ENCODE results near the gene XAB2.

XAB2 gene

GRCh38 chr19:7612282-7613274 is 16.8 kb downstream of the XAB2 start:
- no peak for DNase-seq

- DNase-seq: no peak
These were observed 17.6 kb downstream of the XAB2 start for GRCh38 chr19:7611541-7612279.

- no peak for DNase-seq
These were observed 18.7 kb downstream of the XAB2 start for GRCh38 chr19:7610491-7611240.

- no peak for DNase-seq
These were observed 21.3 kb downstream of the XAB2 start for GRCh38 chr19:7607874-7608560.

- DNase-seq: no peak
These were observed 22.0 kb downstream of the XAB2 start for GRCh38 chr19:7607212-7607873.

GRCh38 chr19:7606289-7606688 is 23.1 kb downstream of the XAB2 start:
- DNase-seq: no peak

- peak in 1 of 56 donors; percentile 45 for DNase-seq
These were observed 23.7 kb downstream of the XAB2 start for GRCh38 chr19:7605490-7606222.

- DNase-seq: no peak
These were observed 25.4 kb downstream of the XAB2 start for GRCh38 chr19:7603919-7604318.

- DNase-seq: no peak
These were observed 26.3 kb downstream of the XAB2 start for GRCh38 chr19:7602935-7603497.

GRCh38 chr19:7602240-7602934 is 27.0 kb downstream of the XAB2 start:
- DNase-seq: no peak

GRCh38 chr19:7600721-7601120 is 28.6 kb downstream of the XAB2 start:
- no peak for DNase-seq

GRCh38 chr19:7598180-7598579 is 31.2 kb downstream of the XAB2 start:
- no peak for DNase-seq

- no peak for DNase-seq
These were observed 31.7 kb downstream of the XAB2 start for GRCh38 chr19:7597689-7598088.

GRCh38 chr19:7596211-7596937 is 33.0 kb downstream of the XAB2 start:
- DNase-seq: no peak

- peak in 21 of 56 donors; percentile 4 to 72 (median 22) for DNase-seq
These were observed 33.7 kb downstream of the XAB2 start, which contains the start of gene CAMSAP3 for GRCh38 chr19:7595466-7596133. Gene CAMSAP3 (plus strand): TSS chr19:7595863. CDS start chr19:7596003, 140 bp downstream.

- no peak for DNase-seq
These were observed 39.1 kb downstream of the XAB2 start for GRCh38 chr19:7590256-7590655.

- DNase-seq: no peak
These were observed 39.5 kb downstream of the XAB2 start for GRCh38 chr19:7589822-7590221.

Measured in nucleus accumbens (tissue), 56 donors.